ENCODE measurements around the gene PMEPA1. TPM values are rescaled to one million over a fixed set of nuclear protein-coding genes. Genes with fewer than 3 reads are reported as not detected.

Gene PMEPA1
- total RNA-seq, 1 experiment from 2014 or later, result 1.9 TPM

DNA sequence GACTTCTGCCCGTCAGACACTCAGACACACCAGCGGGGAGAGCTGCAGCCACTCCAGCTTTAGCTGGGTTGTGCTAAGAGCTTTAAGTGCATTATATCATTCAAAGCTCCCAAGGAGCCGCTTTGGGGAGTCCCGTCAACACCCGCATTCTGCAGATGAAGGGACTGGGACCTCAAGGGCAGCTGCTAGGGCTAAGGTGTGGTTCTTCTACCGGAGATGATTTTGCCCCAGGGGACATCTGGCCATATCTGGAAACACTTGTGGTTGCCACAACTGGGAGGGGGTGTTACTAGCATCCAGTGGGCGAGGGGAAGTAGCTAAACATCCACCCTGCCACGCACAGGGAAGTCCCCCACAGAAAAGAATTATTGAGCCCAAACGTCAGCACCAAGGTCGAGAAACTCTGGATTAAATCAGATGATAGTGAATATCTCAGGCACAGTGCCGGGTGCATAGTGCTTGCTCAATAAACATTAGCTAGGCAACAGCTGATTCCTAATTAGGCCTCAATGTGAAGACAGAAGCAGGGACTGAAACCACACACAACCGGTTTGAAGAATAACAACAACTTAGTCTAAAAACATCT lies 29.6 kb downstream of the PMEPA1 start:
- DNase-seq, result peak; percentile 92
- H3K4me3 ChIP-seq (ENCODE audit: low read length), result peak overlapping the region; percentile 46

DNA sequence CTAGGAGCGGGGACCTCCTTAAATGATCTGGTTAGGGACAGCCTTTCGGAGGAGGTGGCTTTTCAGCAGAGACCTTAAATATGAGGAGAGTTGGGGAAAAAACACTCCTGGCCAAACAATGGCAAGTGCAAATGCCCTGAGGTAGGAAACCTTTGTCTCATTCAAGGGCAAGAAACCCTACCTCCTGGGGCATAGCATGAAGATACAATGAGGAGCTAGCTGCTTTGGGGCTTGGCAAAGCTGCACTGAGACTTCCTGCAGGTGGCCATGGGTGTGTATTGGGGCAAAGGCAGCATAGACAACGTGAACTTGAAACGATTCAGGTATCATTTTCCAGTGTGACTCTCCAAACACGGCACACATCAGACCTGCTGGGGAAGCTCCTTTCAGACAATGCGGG lies 30.7 kb downstream of the PMEPA1 start:
- Histone ChIP-seq H4K20me1 (ENCODE audit: insufficient read depth, low read depth, low read length) (peaks cover 1% of the 10 kb centered on the region; the same call in 1 of the 2 replicates), H3K4me3 (ENCODE audit: low read length) (peak overlapping the region; percentile 46; the same call in 1 of the 2 replicates), H3K27me3 (ENCODE audit: low read length) (no peaks in the 10 kb centered on the region), H3K9ac (ENCODE audit: low read length) (peak overlapping the region; percentile 67), H3K36me3 (ENCODE audit: insufficient read depth, low read length) (no peaks in the 10 kb centered on the region), H3K9me2 (replicated peaks; ENCODE audit: insufficient read depth, low read length) (no peaks in the 10 kb centered on the region), H3K27ac (ENCODE audit: low read length) (peak overlapping the region; percentile 97), H3K4me1 (ENCODE audit: low read length) (peaks cover 84% of the 10 kb centered on the region), H3K9me3 (ENCODE audit: low read length) (no peaks in the 10 kb centered on the region), H2AFZ (ENCODE audit: low read length) (no peak overlapping the region), H3K79me2 (ENCODE audit: low read length) (no peaks in the 10 kb centered on the region), H3K4me2 (ENCODE audit: low read depth, low read length, poor library complexity, severe bottlenecking) (peak overlapping the region; percentile 86)
- peak; percentile 60 for DNase-seq

More for the DNA sequence above, 29.6 kb downstream of the PMEPA1 start:
- Histone ChIP-seq H3K27me3 (ENCODE audit: low read length) (no peaks in the 10 kb centered on the region), H3K9me2 (replicated peaks; ENCODE audit: insufficient read depth, low read length) (no peaks in the 10 kb centered on the region), H3K36me3 (ENCODE audit: insufficient read depth, low read length) (no peaks in the 10 kb centered on the region), H3K4me2 (ENCODE audit: low read depth, low read length, poor library complexity, severe bottlenecking) (peak overlapping the region; percentile 86), H2AFZ (ENCODE audit: low read length) (no peak overlapping the region; the same call in 1 of the 2 replicates), H3K27ac (ENCODE audit: low read length) (peak overlapping the region; percentile 97), H4K20me1 (ENCODE audit: insufficient read depth, low read depth, low read length) (no peaks in the 10 kb centered on the region; the same call in 1 of the 2 replicates), H3K79me2 (ENCODE audit: low read length) (no peaks in the 10 kb centered on the region), H3K9ac (ENCODE audit: low read length) (peak overlapping the region; percentile 71), H3K4me1 (ENCODE audit: low read length) (peaks cover 95% of the 10 kb centered on the region), H3K9me3 (ENCODE audit: low read length) (no peaks in the 10 kb centered on the region)

DNA sequence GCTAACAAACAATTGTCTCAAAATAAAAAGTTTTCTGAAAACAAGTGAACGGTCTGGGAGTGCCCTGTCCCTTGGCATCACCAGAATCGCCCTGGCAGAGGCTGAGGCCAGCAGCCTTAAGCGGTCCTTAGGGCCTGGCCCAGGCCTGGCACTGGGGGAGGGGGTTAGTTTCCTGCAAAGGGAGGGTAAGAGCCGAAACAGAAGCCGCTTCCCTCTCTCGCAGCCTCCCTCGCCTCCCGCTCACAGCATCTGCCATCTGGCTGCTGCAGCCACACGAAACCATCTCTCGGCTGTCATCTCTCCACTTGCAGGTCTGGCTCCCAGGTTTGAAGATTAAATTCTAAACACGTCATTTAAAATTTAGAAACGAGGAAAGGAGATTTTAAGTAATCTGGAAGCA lies 31.5 kb downstream of the PMEPA1 start:
- peaks cover 6% of the 10 kb centered on the region; the same call in 1 of the 2 replicates for H4K20me1 ChIP-seq (ENCODE audit: insufficient read depth, low read depth, low read length)
- H3K36me3 ChIP-seq (ENCODE audit: insufficient read depth, low read length), result no peaks in the 10 kb centered on the region
- peak overlapping the region; percentile 27 for H3K9ac ChIP-seq (ENCODE audit: low read length)
- peak; percentile 72 for DNase-seq
- peak overlapping the region; percentile 86 for H3K4me2 ChIP-seq (ENCODE audit: low read depth, low read length, poor library complexity, severe bottlenecking)
- H3K27me3 ChIP-seq (ENCODE audit: low read length), result no peaks in the 10 kb centered on the region
- H3K79me2 ChIP-seq (ENCODE audit: low read length), result no peaks in the 10 kb centered on the region
- H2AFZ ChIP-seq (ENCODE audit: low read length), result no peak overlapping the region
- H3K9me3 ChIP-seq (ENCODE audit: low read length), result no peaks in the 10 kb centered on the region
- H3K4me1 ChIP-seq (ENCODE audit: low read length), result peaks cover 77% of the 10 kb centered on the region
- peak overlapping the region; percentile 97 for H3K27ac ChIP-seq (ENCODE audit: low read length)
- H3K9me2 ChIP-seq (replicated peaks; ENCODE audit: insufficient read depth, low read length), result no peaks in the 10 kb centered on the region
- H3K4me3 ChIP-seq (ENCODE audit: low read length), result peak overlapping the region; percentile 3; the same call in 1 of the 2 replicates

DNA sequence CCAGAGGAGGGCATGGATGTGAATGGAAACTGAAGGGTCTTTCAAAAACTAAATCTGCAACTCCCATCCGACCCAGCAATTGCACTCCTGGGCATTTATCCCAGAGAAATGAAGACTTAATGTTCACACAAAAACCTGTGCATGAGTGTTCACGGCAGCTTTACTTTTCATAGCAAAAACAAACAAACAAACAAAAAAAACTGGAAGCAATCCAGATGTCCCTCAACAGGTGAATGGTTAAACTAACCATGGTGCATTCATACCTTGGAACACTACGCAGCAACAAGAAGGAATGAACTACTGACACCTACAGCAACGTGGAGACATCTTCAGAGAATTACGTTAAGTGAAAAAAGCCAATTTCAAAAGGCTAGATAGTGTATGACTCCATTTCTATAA lies 32.2 kb downstream of the PMEPA1 start:
- Histone ChIP-seq H3K9me3 (ENCODE audit: low read length) (no peaks in the 10 kb centered on the region), H3K9me2 (replicated peaks; ENCODE audit: insufficient read depth, low read length) (no peaks in the 10 kb centered on the region), H3K27ac (ENCODE audit: low read length) (no peak overlapping the region), H2AFZ (ENCODE audit: low read length) (no peak overlapping the region), H3K36me3 (ENCODE audit: insufficient read depth, low read length) (no peaks in the 10 kb centered on the region), H3K4me3 (ENCODE audit: low read length) (no peak overlapping the region), H4K20me1 (ENCODE audit: insufficient read depth, low read depth, low read length) (peaks cover 11% of the 10 kb centered on the region; the same call in 1 of the 2 replicates), H3K4me2 (ENCODE audit: low read depth, low read length, poor library complexity, severe bottlenecking) (peak overlapping the region; percentile 86), H3K9ac (ENCODE audit: low read length) (no peak overlapping the region), H3K4me1 (ENCODE audit: low read length) (peaks cover 69% of the 10 kb centered on the region), H3K79me2 (ENCODE audit: low read length) (no peaks in the 10 kb centered on the region), H3K27me3 (ENCODE audit: low read length) (no peaks in the 10 kb centered on the region)
- no peak for DNase-seq

DNA sequence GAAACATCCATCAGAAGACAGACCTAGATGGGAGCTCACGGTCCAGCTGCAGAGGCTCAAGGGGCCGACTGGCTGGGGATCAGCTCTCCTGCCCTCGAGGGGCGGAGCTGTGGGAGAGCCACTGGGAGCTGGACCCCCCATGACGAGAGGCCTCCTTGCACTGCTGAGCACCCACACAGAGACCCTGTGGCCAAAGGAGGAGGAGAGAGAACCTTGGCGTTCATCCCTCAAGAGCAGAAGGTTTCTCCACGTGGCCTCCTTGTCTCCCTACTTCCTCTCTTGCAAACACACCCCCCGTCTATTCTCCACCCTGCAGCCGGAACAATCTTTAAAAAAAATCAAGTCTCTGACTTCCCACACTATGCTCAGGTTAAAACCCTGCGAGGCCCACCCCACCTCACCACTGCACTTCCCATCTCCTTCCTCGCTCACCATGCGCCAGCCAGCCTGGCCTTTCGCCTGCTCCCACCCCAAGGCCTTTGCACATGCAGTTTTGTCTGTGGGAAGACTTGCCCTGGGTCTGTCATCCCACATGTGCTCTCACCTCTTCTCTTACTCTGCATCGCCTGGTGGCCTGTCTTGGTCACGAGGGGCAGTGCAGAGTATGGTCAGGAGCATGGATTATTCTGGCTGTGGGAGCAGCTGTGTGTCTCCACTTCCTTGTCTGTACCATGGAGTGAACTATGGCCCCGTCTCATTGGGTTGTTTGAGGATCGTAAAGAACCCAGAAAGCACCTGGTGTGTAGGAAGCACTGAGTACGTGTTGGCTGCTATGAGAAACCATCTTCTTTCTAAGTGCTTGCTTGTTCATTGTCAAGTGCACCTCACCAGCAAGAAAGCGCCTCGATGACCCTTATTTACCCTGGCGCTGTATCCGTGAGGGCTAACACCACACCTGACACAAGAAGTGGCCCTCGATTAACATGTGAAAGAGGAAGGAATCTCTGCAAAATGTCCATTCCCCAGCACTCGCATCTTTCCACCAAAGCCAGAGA lies 32.9 kb downstream of the PMEPA1 start:
- H3K9me2 ChIP-seq (replicated peaks; ENCODE audit: insufficient read depth, low read length), result no peaks in the 10 kb centered on the region
- H3K4me2 ChIP-seq (ENCODE audit: low read depth, low read length, poor library complexity, severe bottlenecking), result peak overlapping the region; percentile 33
- no peak overlapping the region for H3K27ac ChIP-seq (ENCODE audit: low read length)
- H3K4me1 ChIP-seq (ENCODE audit: low read length), result peaks cover 62% of the 10 kb centered on the region
- no peaks in the 10 kb centered on the region for H3K36me3 ChIP-seq (ENCODE audit: insufficient read depth, low read length)
- H2AFZ ChIP-seq (ENCODE audit: low read length), result no peak overlapping the region
- H3K9ac ChIP-seq (ENCODE audit: low read length), result peak overlapping the region; percentile 30
- no peaks in the 10 kb centered on the region for H3K79me2 ChIP-seq (ENCODE audit: low read length)
- DNase-seq, result peak; percentile 56
- peaks cover 13% of the 10 kb centered on the region; the same call in 1 of the 2 replicates for H4K20me1 ChIP-seq (ENCODE audit: insufficient read depth, low read depth, low read length)
- no peaks in the 10 kb centered on the region for H3K27me3 ChIP-seq (ENCODE audit: low read length)
- no peak overlapping the region; the same call in 1 of the 2 replicates for H3K4me3 ChIP-seq (ENCODE audit: low read length)
- H3K9me3 ChIP-seq (ENCODE audit: low read length), result no peaks in the 10 kb centered on the region

DNA sequence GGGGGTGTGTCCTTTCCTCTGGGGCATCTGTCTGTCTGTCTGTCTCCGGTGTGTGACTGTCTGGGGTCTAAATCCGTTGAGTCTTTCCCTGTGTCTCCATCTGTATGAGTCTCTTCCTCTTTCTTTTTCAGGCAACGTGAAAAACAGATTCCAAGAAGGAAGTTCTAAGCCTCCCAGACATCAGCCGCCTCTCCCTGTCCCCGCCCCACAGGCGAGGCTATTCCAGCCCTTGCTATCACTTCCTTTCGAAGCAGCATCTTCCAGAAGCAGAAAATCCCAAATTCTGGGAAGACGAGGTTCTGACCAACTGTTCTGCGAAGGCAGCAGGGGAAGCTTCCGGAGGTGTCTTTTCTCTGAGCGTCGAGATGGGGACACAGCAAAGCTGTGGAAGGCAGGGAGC lies 34.0 kb downstream of the PMEPA1 start:
- Histone ChIP-seq H3K36me3 (ENCODE audit: insufficient read depth, low read length) (no peaks in the 10 kb centered on the region), H3K9me2 (replicated peaks; ENCODE audit: insufficient read depth, low read length) (no peaks in the 10 kb centered on the region), H3K27me3 (ENCODE audit: low read length) (no peaks in the 10 kb centered on the region), H3K9ac (ENCODE audit: low read length) (no peak overlapping the region), H2AFZ (ENCODE audit: low read length) (no peak overlapping the region), H3K9me3 (ENCODE audit: low read length) (no peaks in the 10 kb centered on the region), H3K79me2 (ENCODE audit: low read length) (no peaks in the 10 kb centered on the region), H3K4me1 (ENCODE audit: low read length) (peaks cover 51% of the 10 kb centered on the region), H3K4me2 (ENCODE audit: low read depth, low read length, poor library complexity, severe bottlenecking) (no peak overlapping the region), H4K20me1 (ENCODE audit: insufficient read depth, low read depth, low read length) (peaks cover 17% of the 10 kb centered on the region; the same call in 1 of the 2 replicates), H3K27ac (ENCODE audit: low read length) (no peak overlapping the region), H3K4me3 (ENCODE audit: low read length) (no peak overlapping the region)
- DNase-seq, result no peak

DNA sequence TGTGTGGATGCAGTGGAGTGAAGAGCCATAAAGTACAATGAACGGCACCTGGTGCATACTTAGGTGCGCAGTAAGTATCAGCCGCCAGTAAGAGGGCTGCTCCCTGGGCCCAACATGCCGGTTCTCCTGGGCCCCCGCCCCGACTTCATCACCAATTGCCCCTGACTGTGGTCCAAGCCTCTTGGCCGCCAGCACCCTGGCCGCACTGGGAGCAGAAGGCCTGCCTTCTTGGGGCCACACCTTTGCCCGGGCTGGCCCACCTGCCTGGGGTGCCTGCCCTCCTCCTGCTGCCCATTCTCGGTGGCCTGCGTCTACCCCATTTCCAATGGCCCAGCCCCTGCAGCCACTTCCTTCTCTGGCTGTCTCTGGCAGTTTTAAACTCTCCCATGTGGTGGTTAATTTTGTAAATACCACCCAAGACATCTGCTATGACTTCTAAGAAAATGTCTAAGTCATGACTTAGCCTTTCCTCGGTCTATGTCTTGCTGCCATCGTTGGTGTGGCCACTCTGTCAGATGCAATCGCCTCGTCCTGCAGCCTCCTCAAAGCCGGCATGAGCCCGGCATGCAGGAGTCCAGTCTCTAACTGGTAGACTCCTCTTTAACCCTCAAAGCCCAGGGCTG lies 36.8 kb downstream of the PMEPA1 start:
- peaks cover 30% of the 10 kb centered on the region; the same call in 1 of the 2 replicates for H4K20me1 ChIP-seq (ENCODE audit: insufficient read depth, low read depth, low read length)
- H3K27ac ChIP-seq (ENCODE audit: low read length), result no peak overlapping the region
- H3K9me2 ChIP-seq (replicated peaks; ENCODE audit: insufficient read depth, low read length), result no peaks in the 10 kb centered on the region
- no peak overlapping the region for H3K4me3 ChIP-seq (ENCODE audit: low read length)
- no peaks in the 10 kb centered on the region for H3K79me2 ChIP-seq (ENCODE audit: low read length)
- H3K4me2 ChIP-seq (ENCODE audit: low read depth, low read length, poor library complexity, severe bottlenecking), result no peak overlapping the region
- no peak for DNase-seq
- no peaks in the 10 kb centered on the region for H3K27me3 ChIP-seq (ENCODE audit: low read length)
- no peaks in the 10 kb centered on the region for H3K9me3 ChIP-seq (ENCODE audit: low read length)
- no peak overlapping the region for H2AFZ ChIP-seq (ENCODE audit: low read length)
- no peak overlapping the region for H3K9ac ChIP-seq (ENCODE audit: low read length)
- H3K4me1 ChIP-seq (ENCODE audit: low read length), result peaks cover 24% of the 10 kb centered on the region
- no peaks in the 10 kb centered on the region for H3K36me3 ChIP-seq (ENCODE audit: insufficient read depth, low read length)
